H9 (cell line): ENCODE data around the gene BCKDHA. TPM values are rescaled to one million over a fixed set of nuclear protein-coding genes. Genes with fewer than 3 reads are reported as not detected.

Experiments used
- DNase-seq: peaks from one replicate; pipeline ENCODE4 v3.0.0-alpha.2; 2017
- H2AFZ ChIP-seq: one replicate; pipeline ENCODE4 v1.6.1; 2013; ENCODE audit warnings: mild to moderate bottlenecking, low read length, control low read depth, moderate library complexity
- H2AK5ac ChIP-seq: 2 replicates; pipeline ENCODE4 v1.6.1; 2013; ENCODE audit warnings: low read length, control low read depth, mixed read lengths; ENCODE audit not compliant: insufficient read length
- H2BK120ac ChIP-seq: one replicate; pipeline ENCODE4 v1.6.1; 2013; ENCODE audit warnings: low read depth, mild to moderate bottlenecking, low read length, control low read depth, inconsistent platforms; ENCODE audit not compliant: poor library complexity, severe bottlenecking
- H2BK12ac ChIP-seq: 2 replicates; pipeline ENCODE4 v1.6.1; 2013; ENCODE audit warnings: low read length, control low read depth, mixed read lengths, low read depth; ENCODE audit not compliant: insufficient read length
- H2BK15ac ChIP-seq: 2 replicates; pipeline ENCODE4 v1.6.1; 2013; ENCODE audit warnings: low read depth, low read length, control low read depth
- H2BK20ac ChIP-seq: one replicate; pipeline ENCODE4 v1.6.1; 2013; ENCODE audit warnings: low read depth, mild to moderate bottlenecking, low read length, control low read depth, inconsistent platforms; ENCODE audit not compliant: poor library complexity, severe bottlenecking
- H2BK5ac ChIP-seq: 2 replicates; pipeline ENCODE4 v1.6.1; 2013; ENCODE audit warnings: low read length, control low read depth, mixed read lengths; ENCODE audit not compliant: insufficient read length
- H3K14ac ChIP-seq: 2 replicates; pipeline ENCODE4 v1.6.1; 2013; ENCODE audit warnings: low read length, control low read depth; ENCODE audit not compliant: insufficient read depth
- H3K18ac ChIP-seq: 2 replicates; pipeline ENCODE4 v1.6.1; 2013; ENCODE audit warnings: low read depth, mild to moderate bottlenecking, mixed read lengths, low read length, control low read depth; ENCODE audit not compliant: insufficient read length
- H3K23ac ChIP-seq: 2 replicates; pipeline ENCODE4 v1.6.1; 2013; ENCODE audit warnings: low read length, control low read depth, mixed read lengths, low read depth; ENCODE audit not compliant: insufficient read length
- H3K23me2 ChIP-seq: 2 replicates; pipeline ENCODE4 v1.6.1; 2013; ENCODE audit warnings: low read depth, mild to moderate bottlenecking, mixed read lengths, low read length, control low read depth; ENCODE audit not compliant: insufficient read length, poor library complexity, severe bottlenecking
- H3K27ac ChIP-seq: 2 replicates; pipeline ENCODE4 v1.5.1; 2013; ENCODE audit warnings: low read length, control low read depth, mixed read lengths, low read depth; ENCODE audit not compliant: insufficient read length
- H3K27me3 ChIP-seq: 2 replicates; pipeline ENCODE4 v1.6.1; 2013; ENCODE audit warnings: low read length, control low read depth, inconsistent platforms; ENCODE audit not compliant: insufficient read depth
- H3K4ac ChIP-seq: 2 replicates; pipeline ENCODE4 v1.6.1; 2013; ENCODE audit warnings: low read depth, mild to moderate bottlenecking, control low read depth, inconsistent platforms, low read length, moderate library complexity
- H3K4me1 ChIP-seq: 2 replicates; pipeline ENCODE4 v1.6.1; 2013; ENCODE audit warnings: low read length, control low read depth, inconsistent platforms; ENCODE audit not compliant: insufficient read depth
- H3K4me2 ChIP-seq: 2 replicates; pipeline ENCODE4 v1.6.1; 2013; ENCODE audit warnings: low read length, control low read depth, mixed read lengths; ENCODE audit not compliant: insufficient read length, insufficient read depth
- H3K56ac ChIP-seq: 2 replicates; pipeline ENCODE4 v1.6.1; 2013; ENCODE audit warnings: low read depth, mild to moderate bottlenecking, mixed read lengths, low read length, control low read depth; ENCODE audit not compliant: insufficient read length
- H3K79me1 ChIP-seq: 2 replicates; pipeline ENCODE4 v1.6.1; 2013; ENCODE audit warnings: low read depth, mild to moderate bottlenecking, moderate library complexity, low read length, control low read depth, inconsistent platforms; ENCODE audit not compliant: insufficient read depth, poor library complexity, severe bottlenecking
- H3K79me2 ChIP-seq: 2 replicates; pipeline ENCODE4 v1.6.1; 2013; ENCODE audit warnings: low read length, control low read depth, inconsistent platforms; ENCODE audit not compliant: insufficient read depth
- H3K9ac ChIP-seq: 2 replicates; pipeline ENCODE4 v1.6.1; 2013; ENCODE audit warnings: low read length, control low read depth, mixed read lengths; ENCODE audit not compliant: insufficient read length; ENCODE audit errors: extremely low read depth
- H3K9me3 ChIP-seq: one replicate; pipeline ENCODE4 v1.6.1; 2013; ENCODE audit warnings: low read depth, low read length, inconsistent platforms; ENCODE audit not compliant: control insufficient read depth
- H3T11ph ChIP-seq: one replicate; pipeline ENCODE4 v1.6.1; 2013; ENCODE audit warnings: mild to moderate bottlenecking, low read length, control low read depth, inconsistent platforms
- H4K20me1 ChIP-seq: one replicate; pipeline ENCODE4 v1.6.1; 2013; ENCODE audit not compliant: control insufficient read depth, insufficient read length, insufficient read depth
- H4K5ac ChIP-seq: 2 replicates; pipeline ENCODE4 v1.6.1; 2013; ENCODE audit warnings: low read depth, mild to moderate bottlenecking, mixed read lengths, low read length, control low read depth; ENCODE audit not compliant: insufficient read length
- H4K8ac ChIP-seq: replicated peaks from 2 replicates; pipeline ENCODE4 v1.6.1; 2013; ENCODE audit warnings: low read length, control low read depth, mixed read lengths, low read depth; ENCODE audit not compliant: insufficient read length
- H4K91ac ChIP-seq: 2 replicates; pipeline ENCODE4 v1.6.1; 2013; ENCODE audit warnings: low read depth, mild to moderate bottlenecking, moderate library complexity, mixed read lengths, low read length, control low read depth; ENCODE audit not compliant: insufficient read length
- H3K27ac Mint-ChIP-seq, 3 experiments: 2 replicates in 2 of 3; 3 replicates in 1 of 3; pipeline ENCODE4 v1.8.0; 2020 to 2021; ENCODE audit warnings: mixed read lengths in 3 of 3, mild to moderate bottlenecking in 1 of 3, moderate library complexity in 1 of 3
- H3K27me3 Mint-ChIP-seq: 2 replicates; pipeline ENCODE4 v1.8.0; 2021; ENCODE audit warnings: low read depth, mild to moderate bottlenecking, moderate library complexity, mixed read lengths
- H3K36me3 Mint-ChIP-seq, 3 experiments: 2 replicates in 2 of 3; 3 replicates in 1 of 3; pipeline ENCODE4 v1.8.0; 2020 to 2021; ENCODE audit warnings: low read depth in 3 of 3, mixed read lengths in 3 of 3; ENCODE audit not compliant: insufficient read depth in 1 of 3
- H3K4me1 Mint-ChIP-seq, 2 experiments: 2 replicates each; pipeline ENCODE4 v1.8.0; 2020; ENCODE audit warnings: mixed read lengths in 2 of 2
- H3K4me3 Mint-ChIP-seq, 2 experiments: 2 replicates in 1 of 2; 3 replicates in 1 of 2; pipeline ENCODE4 v1.8.0; 2020 to 2021; ENCODE audit warnings: mild to moderate bottlenecking in 2 of 2, mixed read lengths in 2 of 2, moderate library complexity in 1 of 2
- H3K9me3 Mint-ChIP-seq, 2 experiments: 2 replicates in 1 of 2; 3 replicates in 1 of 2; pipeline ENCODE4 v1.8.0; 2020; ENCODE audit warnings: mild to moderate bottlenecking in 2 of 2, mixed read lengths in 2 of 2, moderate library complexity in 1 of 2
- CTCF ChIP-seq: fragments of 200-600 bp; sonication (generic); conservative IDR thresholded peaks from 3 replicates; pipeline ENCODE4 v1.8.0; 2021; ENCODE audit warnings: antibody characterized with exemption, mild to moderate bottlenecking
- WGBS: extraction: QIAGEN DNeasy Blood & Tissue Kit; methylation state at CpG from one replicate; pipeline ENCODE4 v1.1.7; 2013; ENCODE audit warnings: missing lambda C conversion rate, low lambda C conversion rate, mixed read lengths; ENCODE audit not compliant: insufficient read length; ENCODE audit errors: extremely low coverage; 5-methylcytosine and 5-hydroxymethylcytosine counted together
- total RNA-seq: library from RNA; stranded (reverse); gene quantifications from 2 replicates; pipeline ENCODE4 v1.2.1, GENCODE V29; 2021

BCKDHA gene
- total RNA-seq, 1 experiment from 2014 or later = 21.1 TPM

- H3K9me3 ChIP-seq = no peaks in the 10 kb centered on the region
- no peak overlapping the region for H2BK5ac ChIP-seq
- H4K20me1 ChIP-seq = no peaks in the 10 kb centered on the region
- no peaks in the 10 kb centered on the region for H3K23me2 ChIP-seq
- H3K4me3 Mint-ChIP-seq = no peak overlapping the region
- no peak overlapping the region for H3K27ac Mint-ChIP-seq
- peaks cover 62 to 73% of the 10 kb centered on the region in 2 experiments for H3K9me3 Mint-ChIP-seq
- H3K18ac ChIP-seq = no peak overlapping the region
- no peak overlapping the region for H2AFZ ChIP-seq
- no peak overlapping the region for H4K8ac ChIP-seq
- no peak overlapping the region for H3K23ac ChIP-seq
- no peaks in the 10 kb centered on the region for H3K79me2 ChIP-seq
- no peak overlapping the region for H4K5ac ChIP-seq
- no peak overlapping the region for H3K4ac ChIP-seq
- H3K14ac ChIP-seq = no peak overlapping the region
- no peaks in the 10 kb centered on the region for H3K27me3 ChIP-seq
- H3K4me1 Mint-ChIP-seq = no peaks in the 10 kb centered on the region
- H2BK12ac ChIP-seq = no peak overlapping the region
- no peak overlapping the region for H2AK5ac ChIP-seq
- no peak for DNase-seq
- H3K36me3 Mint-ChIP-seq = peaks cover 0 to 13% (median 0%) of the 10 kb centered on the region in 3 experiments; a peak in 1 of 7 replicates
- no peaks in the 10 kb centered on the region for H3K4me1 ChIP-seq
- no peak overlapping the region for H2BK15ac ChIP-seq
- WGBS = no CpG with 5 or more reads among the region's 7 CpGs
- no peak overlapping the region for H3K4me2 ChIP-seq
- no peak overlapping the region for H2BK120ac ChIP-seq
- H3K79me1 ChIP-seq = no peaks in the 10 kb centered on the region
- H3K27ac ChIP-seq = no peak overlapping the region
- no peak overlapping the region for H3K56ac ChIP-seq
- peaks cover 2% of the 10 kb centered on the region for H3K27me3 Mint-ChIP-seq
- H2BK20ac ChIP-seq = no peak overlapping the region
- no peak overlapping the region for H3K9ac ChIP-seq
- H3T11ph ChIP-seq = no peak overlapping the region
- H4K91ac ChIP-seq = no peak overlapping the region
- TF ChIP-seq CTCF = no peak
These were observed 58.8 kb downstream of the BCKDHA start for GRCh38 chr19:41456342-41456918.
